PC-3 (cell line): ENCODE results near the gene HSH2D.

ENCODE experiments used
- CTCF ChIP-seq: fragments of 300-600 bp; sonication (generic); conservative IDR thresholded peaks from 2 replicates; pipeline ENCODE4 v1.5.1; 2017; ENCODE audit warnings: antibody characterized with exemption, low read depth, mild to moderate bottlenecking, low read length
- EZH2 ChIP-seq: fragments of 300-600 bp; sonication (generic); IDR thresholded peaks from one replicate; pipeline ENCODE4 v1.6.1; 2017; ENCODE audit warnings: antibody characterized with exemption, mild to moderate bottlenecking, low read length; ENCODE audit not compliant: unreplicated experiment
- EZH2phosphoT487 ChIP-seq: fragments of 300-600 bp; sonication (generic); IDR thresholded peaks from 2 replicates; pipeline ENCODE4 v1.6.1; 2018; ENCODE audit warnings: mild to moderate bottlenecking, antibody characterized with exemption, low read length, borderline replicate concordance

GRCh38 chr19:16148443-16149229 is 5.2 kb downstream of the HSH2D start:
- TF ChIP-seq CTCF, result no peak
- no peak for TF ChIP-seq EZH2
- no peak for TF ChIP-seq EZH2phosphoT487
